HCT116 (cell line): ENCODE measurements around the gene ESCO1. TPM values are rescaled to one million over a fixed set of nuclear protein-coding genes. Genes with fewer than 3 reads are reported as not detected.

Source experiments
- ATAC-seq: fragments of 200-7000 bp; cut with Tn5 transposase; 2 replicates; pipeline ENCODE4 v1.9.1; 2020; ENCODE audit warnings: mild to moderate bottlenecking, moderate library complexity
- BruUV-seq: library from RNA; stranded (reverse); fragments of 400-500 nt; replicated peaks from 2 replicates; lab custom pipeline; 2021; lab: Mats Ljungman, UMichigan
- CTCF ChIA-PET: fragments of 300-600 bp; sonication (Branson Sonifier 250); formaldehyde crosslinking; loops from one replicate; lab custom pipeline; 2021; ENCODE audit warnings: antibody characterized with exemption; lab: Charles Lee
- POLR2A ChIA-PET: fragments of 300-600, 350-600 bp; sonication (Branson Sonifier 250); formaldehyde crosslinking; loops from one replicate; lab custom pipeline; 2021; ENCODE audit warnings: antibody characterized with exemption; lab: Charles Lee
- RAD21 ChIA-PET, 2 experiments: fragments of 300-600 bp; sonication (Branson Sonifier 250); formaldehyde crosslinking; loops; one replicate each; lab custom pipeline; 2023; ENCODE audit warnings: low total read pairs in 2 of 2; ENCODE audit not compliant: uncharacterized antibody in 2 of 2, unreplicated experiment in 2 of 2, low non-redundant PET in 1 of 2; lab: Charles Lee
- DNase-seq: peaks from one replicate; pipeline ENCODE4 v3.0.0-alpha.2; 2010; ENCODE audit warnings: low read depth, low spot score
- H2AFZ ChIP-seq: fragments of 200-600 bp; shearing (Covaris generic), sonication (generic); 2 replicates; pipeline ENCODE4 v1.6.1; 2017; ENCODE audit warnings: low read depth, mixed run types, mixed read lengths, antibody characterized with exemption, low read length; ENCODE audit not compliant: poor library complexity, severe bottlenecking
- H3K27ac ChIP-seq: 2 replicates; pipeline ENCODE4 v1.5.1; 2012; ENCODE audit warnings: low read depth, low read length
- H3K27me3 ChIP-seq: fragments of 200-600 bp; sonication (generic); 2 replicates; pipeline ENCODE4 v1.6.1; 2016; ENCODE audit warnings: mixed run types, low read length, mixed read lengths; ENCODE audit not compliant: insufficient read depth
- H3K36me3 ChIP-seq, 2 experiments: fragments of 200-500 bp in 1 of 2; fragments of 200-600 bp in 1 of 2; sonication (Bioruptor generic) in 1 of 2; sonication (generic) in 1 of 2; 2 replicates each; pipeline versions ENCODE4 v1.5.1 to v1.6.1; 2014 to 2016; ENCODE audit warnings: low read length in 2 of 2, inconsistent platforms in 1 of 2, mixed read lengths in 1 of 2, mixed run types in 1 of 2; ENCODE audit not compliant: insufficient read depth in 2 of 2, control insufficient read depth in 1 of 2
- H3K4me1 ChIP-seq, 2 experiments: fragments of 200-600 bp in 1 of 2; sonication (generic) in 1 of 2; 2 replicates each; pipeline versions ENCODE4 v1.5.1 to v1.6.1; 2012 to 2017; ENCODE audit warnings: low read length in 2 of 2, inconsistent platforms in 1 of 2, mild to moderate bottlenecking in 1 of 2, mixed read lengths in 1 of 2, mixed run types in 1 of 2, moderate library complexity in 1 of 2; ENCODE audit not compliant: insufficient read depth in 2 of 2, control insufficient read depth in 1 of 2
- H3K4me2 ChIP-seq: fragments of 200-600 bp; sonication (generic); 2 replicates; pipeline ENCODE4 v1.6.1; 2017; ENCODE audit warnings: mixed run types, low read length, mixed read lengths
- H3K4me3 ChIP-seq, 2 experiments: fragments of 200-600 bp in 1 of 2; sonication (generic) in 1 of 2; replicated peaks in 1 of 2; 2 replicates each; pipeline ENCODE4 v1.5.1; 2011 to 2016; ENCODE audit warnings: low read length in 2 of 2, control low read depth in 1 of 2, low read depth in 1 of 2, mild to moderate bottlenecking in 1 of 2, mixed read lengths in 1 of 2, mixed run types in 1 of 2
- H3K79me2 ChIP-seq: fragments of 200-600 bp; sonication (generic); 2 replicates; pipeline ENCODE4 v1.6.1; 2017; ENCODE audit warnings: mild to moderate bottlenecking, mixed run types, low read length, moderate library complexity, mixed read lengths; ENCODE audit not compliant: insufficient read depth
- H3K9ac ChIP-seq: fragments of 200-600 bp; sonication (generic); 2 replicates; pipeline ENCODE4 v1.6.1; 2016; ENCODE audit warnings: low read length, mixed read lengths
- H3K9me2 ChIP-seq: fragments of 200-600 bp; sonication (generic), shearing (Covaris generic); 2 replicates; pipeline ENCODE4 v1.6.1; 2017; ENCODE audit warnings: mixed run types, mild to moderate bottlenecking, moderate library complexity; ENCODE audit not compliant: insufficient read depth
- H3K9me3 ChIP-seq, 2 experiments: fragments of 200-500 bp in 1 of 2; fragments of 200-600 bp in 1 of 2; sonication (Bioruptor generic) in 1 of 2; sonication (generic) in 1 of 2; 2 replicates each; pipeline ENCODE4 v1.6.1; 2014 to 2017; ENCODE audit warnings: low read length in 2 of 2, mixed read lengths in 2 of 2, inconsistent platforms in 1 of 2, low read depth in 1 of 2, mild to moderate bottlenecking in 1 of 2, mixed run types in 1 of 2, moderate library complexity in 1 of 2; ENCODE audit not compliant: control insufficient read depth in 1 of 2, insufficient read depth in 1 of 2
- H4K20me1 ChIP-seq: fragments of 200-600 bp; sonication (generic), shearing (Covaris generic); 2 replicates; pipeline ENCODE4 v1.6.1; 2017; ENCODE audit warnings: mixed run types, mild to moderate bottlenecking, moderate library complexity; ENCODE audit not compliant: insufficient read depth
- ATF3 ChIP-seq: IDR thresholded peaks from 2 replicates; pipeline ENCODE4 v1.6.1; 2012
- EGR1 ChIP-seq: IDR thresholded peaks from 2 replicates; pipeline ENCODE4 v1.6.1; 2012; ENCODE audit warnings: low read depth
- EZH2 ChIP-seq: fragments of 200-600 bp; sonication (generic); IDR thresholded peaks from 2 replicates; pipeline ENCODE4 v1.6.1; 2017; ENCODE audit warnings: antibody characterized with exemption, mixed run types
- EZH2phosphoT487 ChIP-seq: fragments of 200-600 bp; IDR thresholded peaks from 2 replicates; pipeline ENCODE4 v1.6.1; 2018; ENCODE audit warnings: antibody characterized with exemption, borderline replicate concordance
- FOSL1 ChIP-seq: IDR thresholded peaks from 2 replicates; pipeline ENCODE4 v1.6.1; 2012; ENCODE audit warnings: low read depth
- JUND ChIP-seq: IDR thresholded peaks from 2 replicates; pipeline ENCODE4 v1.6.1; 2012
- POLR2A ChIP-seq: IDR thresholded peaks from 2 replicates; pipeline ENCODE4 v1.7.0; 2011; ENCODE audit warnings: borderline replicate concordance; ENCODE audit not compliant: insufficient read depth, insufficient read length; ENCODE audit errors: extremely low read depth
- POLR2AphosphoS5 ChIP-seq: IDR thresholded peaks from 2 replicates; pipeline ENCODE4 v1.6.1; 2011; ENCODE audit warnings: mild to moderate bottlenecking, low read depth, low read length, moderate library complexity
- RAD21 ChIP-seq: IDR thresholded peaks from 2 replicates; pipeline ENCODE4 v1.6.1; 2012; ENCODE audit warnings: low read depth, mild to moderate bottlenecking
- REST ChIP-seq: IDR thresholded peaks from 2 replicates; pipeline ENCODE4 v1.6.1; 2012; ENCODE audit warnings: low read depth
- SIN3A ChIP-seq: IDR thresholded peaks from 2 replicates; pipeline ENCODE4 v1.6.1; 2012; ENCODE audit warnings: low read depth
- SRF ChIP-seq: IDR thresholded peaks from 2 replicates; pipeline ENCODE4 v1.6.1; 2012; ENCODE audit warnings: low read depth
- TCF7L2 ChIP-seq: IDR thresholded peaks from 2 replicates; pipeline ENCODE4 v1.7.0; 2011; ENCODE audit warnings: borderline replicate concordance, inconsistent platforms; ENCODE audit not compliant: insufficient read depth, insufficient read length; ENCODE audit errors: extremely low read depth
- YY1 ChIP-seq: IDR thresholded peaks from 2 replicates; pipeline ENCODE4 v1.6.1; 2011; ENCODE audit warnings: low read length, low read depth, moderate library complexity, mild to moderate bottlenecking; ENCODE audit not compliant: insufficient replicate concordance; ENCODE audit errors: extremely low read depth
- ZBTB33 ChIP-seq: IDR thresholded peaks from 2 replicates; pipeline ENCODE4 v1.6.1; 2011; ENCODE audit warnings: mild to moderate bottlenecking, low read length, moderate library complexity; ENCODE audit not compliant: insufficient replicate concordance; ENCODE audit errors: extremely low read depth
- ZFX ChIP-seq: fragments of 450-650 bp; IDR thresholded peaks from 2 replicates; pipeline ENCODE4 v1.6.1; 2017
- intact Hi-C: fragments of 100-400 bp; cut with micrococcal nuclease; formaldehyde crosslinking; loops from 2 replicates; pipeline ENCODE4 v1.10.0; 2022
- total RNA-seq: library from RNA; stranded (reverse); gene quantifications from one replicate; pipeline ENCODE4 v1.2.1, GENCODE V29; 2021; ENCODE audit not compliant: unreplicated experiment
- TF ChIP-seq, protein P1 (sequence below), 3 experiments: fragments of 200-600 bp in 1 of 3; sonication (generic) in 1 of 3; IDR thresholded peaks in 2 of 3; conservative IDR thresholded peaks in 1 of 3; 2 replicates each; pipeline ENCODE4 v1.5.1; 2012 to 2017; ENCODE audit warnings: low read depth in 2 of 3, low read length in 2 of 3, antibody characterized with exemption in 1 of 3, borderline replicate concordance in 1 of 3, control low read depth in 1 of 3, mild to moderate bottlenecking in 1 of 3, mixed read lengths in 1 of 3, mixed run types in 1 of 3, moderate library complexity in 1 of 3; ENCODE audit not compliant: insufficient read depth in 1 of 3
- TF ChIP-seq, protein P2 (sequence below): IDR thresholded peaks from 2 replicates; pipeline ENCODE4 v1.6.1; 2012

ESCO1 gene
- total RNA-seq, 1 experiment from 2014 or later: 19.6 TPM

GRCh38 chr18:21526463-21526862 lies 74.0 kb downstream of the ESCO1 start:
- no peak for ATAC-seq
- Histone ChIP-seq H3K36me3 (peaks cover 19 to 21% of the 10 kb centered on the region in 2 experiments), H3K9me3 (no peaks in the 10 kb centered on the region), H4K20me1 (no peaks in the 10 kb centered on the region), H3K4me3 (no peak overlapping the region), H3K4me1 (no peaks in the 10 kb centered on the region)
- intact Hi-C loops: no loop called here
- CTCF ChIA-PET: interaction anchor here (0.5 kb wide), 1 partner anchor 18 kb away, joined by 3 read pairs; no protein-coding TSS in a partner anchor
- RAD21 ChIA-PET: no interaction called here
- TF ChIP-seq ZFX: no peak
- TF ChIP-seq EGR1: no peak
- no peak for TF ChIP-seq POLR2AphosphoS5
- no peak for TF ChIP-seq POLR2A
- TF ChIP-seq TCF7L2: no peak
- TF ChIP-seq, protein P1, sequence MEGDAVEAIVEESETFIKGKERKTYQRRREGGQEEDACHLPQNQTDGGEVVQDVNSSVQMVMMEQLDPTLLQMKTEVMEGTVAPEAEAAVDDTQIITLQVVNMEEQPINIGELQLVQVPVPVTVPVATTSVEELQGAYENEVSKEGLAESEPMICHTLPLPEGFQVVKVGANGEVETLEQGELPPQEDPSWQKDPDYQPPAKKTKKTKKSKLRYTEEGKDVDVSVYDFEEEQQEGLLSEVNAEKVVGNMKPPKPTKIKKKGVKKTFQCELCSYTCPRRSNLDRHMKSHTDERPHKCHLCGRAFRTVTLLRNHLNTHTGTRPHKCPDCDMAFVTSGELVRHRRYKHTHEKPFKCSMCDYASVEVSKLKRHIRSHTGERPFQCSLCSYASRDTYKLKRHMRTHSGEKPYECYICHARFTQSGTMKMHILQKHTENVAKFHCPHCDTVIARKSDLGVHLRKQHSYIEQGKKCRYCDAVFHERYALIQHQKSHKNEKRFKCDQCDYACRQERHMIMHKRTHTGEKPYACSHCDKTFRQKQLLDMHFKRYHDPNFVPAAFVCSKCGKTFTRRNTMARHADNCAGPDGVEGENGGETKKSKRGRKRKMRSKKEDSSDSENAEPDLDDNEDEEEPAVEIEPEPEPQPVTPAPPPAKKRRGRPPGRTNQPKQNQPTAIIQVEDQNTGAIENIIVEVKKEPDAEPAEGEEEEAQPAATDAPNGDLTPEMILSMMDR (IDR thresholded peaks at IDR 0.05 in 2 of 3, conservative IDR thresholded peaks at IDR 0.05 in 1 of 3; ENCODE audit: borderline replicate concordance in 1 of 3, insufficient read depth in 1 of 3, low read depth in 2 of 3, low read length in 2 of 3): no peak
- TF ChIP-seq, protein P2, sequence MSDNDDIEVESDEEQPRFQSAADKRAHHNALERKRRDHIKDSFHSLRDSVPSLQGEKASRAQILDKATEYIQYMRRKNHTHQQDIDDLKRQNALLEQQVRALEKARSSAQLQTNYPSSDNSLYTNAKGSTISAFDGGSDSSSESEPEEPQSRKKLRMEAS: no peak
- TF ChIP-seq EZH2phosphoT487: no peak
- TF ChIP-seq JUND: no peak
- TF ChIP-seq ZBTB33: no peak
- TF ChIP-seq SIN3A: no peak
- TF ChIP-seq ATF3: no peak
- TF ChIP-seq FOSL1: no peak
- TF ChIP-seq REST: no peak
- TF ChIP-seq RAD21: no peak
- no peak for TF ChIP-seq SRF
- no peak for TF ChIP-seq EZH2
- TF ChIP-seq YY1: no peak
- TF ChIP-seq, all 23 proteins: peak for 0
- no TSS peak for BruUV-seq
- POLR2A ChIA-PET: no interaction called here
- DNase-seq: no peak
- H3K27ac ChIP-seq: no peak overlapping the region
- H3K79me2 ChIP-seq: no peaks in the 10 kb centered on the region
- no peak overlapping the region for H3K4me2 ChIP-seq
- H3K9ac ChIP-seq: no peak overlapping the region
- H3K9me2 ChIP-seq: no peaks in the 10 kb centered on the region
- no peaks in the 10 kb centered on the region for H3K27me3 ChIP-seq
- H2AFZ ChIP-seq: no peak overlapping the region
